GM18519 (cell line): ENCODE results near the gene IRF3.
A peak's percentile ranks its signal among the peaks of the same experiment; 100 is the strongest.
"Not testable (repeated sequence)": the region's sequence is repeated elsewhere in the genome, so short reads cannot be mapped to it uniquely, and the experiment has no call there.

Source experiments
- ATAC-seq: cut with Tn5 transposase; IDR thresholded peaks from one replicate; pipeline ENCODE4 v1.9.1; 2021; ENCODE audit warnings: mild to moderate bottlenecking, moderate library complexity; ENCODE audit not compliant: unreplicated experiment, low FRiP score

Gene IRF3

DNA sequence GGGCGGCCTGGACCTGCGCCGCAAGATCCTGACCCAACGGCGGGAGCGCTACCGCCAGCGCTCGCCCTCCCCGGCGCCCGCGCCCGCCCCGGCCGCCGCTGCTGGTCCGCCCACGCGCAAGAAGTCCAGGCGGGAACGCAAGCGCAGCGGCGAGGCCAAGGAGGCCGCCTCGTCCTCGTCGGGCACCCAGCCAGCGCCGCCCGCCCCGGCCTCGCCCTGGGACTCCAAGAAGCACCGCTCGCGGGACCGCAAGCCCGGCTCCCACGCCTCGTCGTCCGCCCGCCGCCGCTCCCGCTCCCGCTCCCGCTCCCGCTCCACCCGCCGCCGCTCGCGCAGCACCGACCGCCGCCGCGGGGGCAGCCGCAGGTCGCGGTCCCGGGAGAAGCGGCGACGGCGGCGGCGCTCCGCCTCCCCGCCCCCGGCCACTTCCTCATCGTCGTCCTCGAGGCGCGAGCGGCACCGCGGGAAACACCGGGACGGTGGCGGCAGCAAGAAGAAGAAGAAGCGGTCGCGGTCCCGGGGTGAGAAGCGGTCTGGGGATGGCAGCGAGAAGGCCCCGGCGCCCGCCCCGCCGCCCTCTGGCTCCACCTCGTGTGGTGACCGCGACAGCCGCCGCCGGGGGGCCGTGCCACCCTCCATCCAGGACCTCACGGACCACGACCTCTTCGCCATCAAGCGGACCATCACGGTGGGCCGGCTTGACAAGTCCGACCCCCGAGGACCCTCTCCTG is 13.7 kb downstream of the IRF3 start:
- no peak for ATAC-seq

DNA sequence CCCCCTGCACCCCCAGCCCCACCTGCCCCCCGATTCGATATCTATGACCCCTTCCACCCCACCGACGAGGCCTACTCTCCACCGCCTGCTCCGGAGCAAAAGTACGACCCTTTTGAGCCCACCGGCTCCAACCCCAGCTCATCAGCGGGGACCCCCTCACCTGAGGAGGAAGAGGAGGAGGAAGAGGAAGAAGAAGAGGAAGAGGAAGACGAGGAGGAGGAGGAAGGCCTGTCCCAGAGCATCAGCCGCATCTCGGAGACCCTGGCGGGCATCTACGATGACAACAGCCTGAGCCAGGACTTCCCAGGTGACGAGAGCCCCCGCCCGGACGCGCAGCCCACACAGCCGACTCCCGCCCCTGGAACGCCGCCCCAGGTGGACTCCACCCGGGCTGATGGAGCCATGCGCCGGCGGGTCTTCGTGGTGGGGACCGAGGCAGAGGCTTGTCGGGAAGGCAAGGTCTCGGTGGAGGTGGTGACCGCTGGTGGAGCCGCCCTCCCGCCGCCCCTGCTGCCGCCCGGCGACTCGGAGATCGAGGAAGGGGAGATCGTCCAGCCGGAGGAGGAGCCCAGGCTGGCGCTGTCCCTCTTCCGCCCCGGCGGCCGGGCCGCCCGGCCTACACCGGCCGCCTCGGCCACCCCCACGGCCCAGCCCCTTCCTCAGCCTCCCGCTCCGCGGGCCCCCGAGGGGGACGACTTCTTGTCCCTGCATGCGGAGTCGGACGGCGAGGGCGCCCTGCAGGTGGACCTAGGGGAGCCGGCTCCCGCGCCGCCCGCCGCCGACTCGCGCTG is 14.4 kb downstream of the IRF3 start:
- no peak for ATAC-seq

DNA sequence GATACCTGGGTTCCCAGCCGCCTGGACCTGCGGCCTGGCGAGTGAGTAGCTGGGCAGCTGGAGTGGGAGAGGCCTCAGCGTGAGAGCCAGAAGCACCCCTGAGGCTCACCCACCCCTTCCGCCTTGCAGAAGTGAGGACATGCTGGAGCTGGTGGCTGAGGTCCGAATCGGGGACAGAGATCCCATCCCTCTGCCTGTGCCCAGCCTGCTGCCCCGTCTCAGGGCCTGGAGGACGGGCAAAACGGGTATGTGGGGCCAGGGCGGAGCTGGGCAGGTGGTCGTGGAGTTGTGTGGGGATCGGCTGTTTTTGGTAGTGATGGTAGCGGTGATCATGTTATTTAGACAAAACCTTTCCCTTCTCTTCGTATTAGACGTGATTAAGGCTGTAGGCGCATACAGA is 19.1 kb downstream of the IRF3 start:
- no peak for ATAC-seq

DNA sequence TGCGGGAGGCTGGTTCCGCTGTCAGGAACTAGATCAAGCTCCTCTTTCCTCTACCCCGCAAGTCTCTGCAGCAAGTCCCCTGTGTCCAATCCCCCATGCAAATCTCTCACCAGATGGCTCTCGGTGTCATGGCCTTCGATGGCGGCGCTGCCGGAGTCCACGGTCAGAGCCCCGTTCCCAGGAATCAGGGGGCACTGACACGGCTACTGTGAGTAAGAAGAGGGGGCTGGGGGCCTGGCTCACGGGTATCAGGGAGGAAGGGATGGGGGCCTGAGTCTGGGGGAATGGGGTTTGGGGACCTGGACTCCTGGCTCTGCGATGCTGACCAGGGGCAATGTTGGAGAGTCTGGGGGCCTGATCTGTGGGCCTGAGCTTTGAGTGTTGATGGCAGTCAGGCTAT is 19.7 kb downstream of the IRF3 start:
- ATAC-seq, result no peak

DNA sequence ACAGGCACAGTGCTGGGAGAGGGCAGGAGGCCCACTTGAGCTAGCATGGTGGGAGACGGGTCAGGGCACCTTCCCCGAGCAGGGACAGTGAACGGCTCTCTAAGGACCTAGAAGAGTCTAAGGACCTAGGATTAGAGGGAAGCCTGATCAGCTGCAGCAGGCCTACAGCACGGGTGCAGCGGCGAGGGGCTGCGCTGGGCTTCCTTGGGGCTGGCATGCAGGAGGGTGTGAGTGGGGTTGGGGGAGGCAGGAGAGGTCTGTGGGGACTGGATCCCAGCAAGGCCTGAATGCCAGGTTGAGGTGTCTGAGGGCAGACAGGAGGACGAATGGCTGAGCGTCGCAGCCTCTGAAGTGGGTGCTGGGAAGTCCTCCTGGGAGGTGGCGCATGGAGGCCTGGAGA is 20.1 kb downstream of the IRF3 start:
- ATAC-seq, result no peak

DNA sequence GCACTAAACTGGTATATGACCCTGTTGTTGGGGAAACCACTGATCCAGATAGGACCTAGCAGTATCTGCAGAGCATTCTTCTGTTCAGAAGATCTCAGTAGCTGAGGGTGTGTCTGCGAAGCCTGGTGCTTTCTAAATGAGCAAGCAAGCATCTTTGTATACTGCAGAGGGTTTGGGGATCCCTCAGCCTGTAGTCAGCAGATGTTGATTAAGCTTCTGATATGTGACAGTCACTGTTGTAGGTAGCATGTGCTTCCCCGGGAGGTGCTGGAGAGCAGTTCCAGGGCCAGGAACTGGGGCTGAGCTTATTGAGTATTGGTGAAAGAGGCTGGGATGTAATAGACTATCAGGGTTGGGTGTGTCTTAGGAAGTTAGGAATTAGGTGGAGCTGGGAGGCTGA is 22.2 kb downstream of the IRF3 start:
- ATAC-seq, result no peak

DNA sequence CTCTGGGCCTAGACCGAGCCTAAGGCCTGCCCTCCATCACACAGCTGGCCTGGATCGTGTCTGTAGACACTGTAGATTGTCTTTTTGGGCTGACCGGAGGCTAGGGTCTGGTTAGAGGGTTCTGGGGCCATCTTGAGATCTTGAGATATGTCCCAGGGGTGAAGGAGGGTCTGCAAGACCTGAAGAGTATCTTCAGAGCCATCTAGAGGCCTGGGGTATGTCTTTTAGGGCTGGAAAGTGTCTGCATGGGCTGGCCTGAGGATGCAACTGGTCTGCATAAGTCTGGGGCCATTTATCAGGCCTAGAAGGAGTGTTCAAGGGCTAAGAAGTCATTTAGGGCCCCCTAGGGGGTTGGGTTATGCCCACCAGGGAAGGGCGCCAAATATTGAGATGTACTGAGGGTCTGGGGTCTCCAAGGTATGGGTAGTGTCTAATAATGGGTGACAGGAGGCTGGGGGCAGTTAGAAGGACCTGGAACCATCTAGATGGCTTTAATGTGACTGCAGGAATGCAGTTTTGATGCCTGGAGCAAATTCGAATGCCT is 23.1 kb downstream of the IRF3 start:
- ATAC-seq, result no peak

DNA sequence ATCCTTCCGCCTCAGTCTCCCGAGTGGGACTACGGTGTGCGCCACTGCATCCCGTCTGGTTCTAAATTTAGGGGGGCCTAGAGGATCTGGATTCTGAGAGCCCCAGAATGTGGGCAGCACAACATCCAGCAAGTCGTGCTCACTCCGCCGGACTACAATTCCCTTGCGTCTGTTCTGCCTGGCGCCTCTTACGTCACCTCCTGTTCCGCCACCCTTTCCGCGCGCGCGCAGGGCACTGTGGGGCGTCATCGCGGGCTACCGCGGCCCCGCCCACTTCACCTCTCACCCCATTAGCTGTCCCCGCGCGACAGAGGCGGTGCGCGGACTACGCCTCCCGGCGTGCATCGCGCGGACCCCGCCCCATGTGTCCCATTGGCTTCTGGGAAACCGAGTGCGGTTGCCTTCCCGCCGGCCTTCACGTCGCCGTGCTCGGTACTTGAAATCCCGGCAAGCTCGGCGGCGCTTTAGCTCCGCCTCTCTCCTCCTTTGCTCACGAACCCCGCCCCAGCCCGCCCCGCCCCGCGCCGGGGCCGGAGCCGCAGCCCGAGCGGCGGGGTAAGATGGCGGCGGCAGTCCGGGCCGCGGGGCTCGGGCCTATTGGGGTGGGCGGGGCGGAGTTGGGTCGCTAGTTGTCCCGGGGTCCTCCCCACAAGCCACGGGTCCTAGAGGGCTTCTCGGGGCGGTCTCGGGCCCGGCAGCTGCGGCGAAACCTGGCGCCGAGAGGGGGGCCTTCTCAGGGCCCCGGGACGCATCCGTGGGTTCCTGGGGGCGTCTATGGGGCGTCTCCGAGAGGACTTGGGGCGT is 23.8 kb downstream of the IRF3 start, which contains the start of gene SCAF1:
Gene SCAF1 (plus strand): TSS at position 522 of the 804 bp plus-strand sequence. CDS start 2,818 bp downstream, outside the sequence.
- ATAC-seq, result peak; percentile 47

DNA sequence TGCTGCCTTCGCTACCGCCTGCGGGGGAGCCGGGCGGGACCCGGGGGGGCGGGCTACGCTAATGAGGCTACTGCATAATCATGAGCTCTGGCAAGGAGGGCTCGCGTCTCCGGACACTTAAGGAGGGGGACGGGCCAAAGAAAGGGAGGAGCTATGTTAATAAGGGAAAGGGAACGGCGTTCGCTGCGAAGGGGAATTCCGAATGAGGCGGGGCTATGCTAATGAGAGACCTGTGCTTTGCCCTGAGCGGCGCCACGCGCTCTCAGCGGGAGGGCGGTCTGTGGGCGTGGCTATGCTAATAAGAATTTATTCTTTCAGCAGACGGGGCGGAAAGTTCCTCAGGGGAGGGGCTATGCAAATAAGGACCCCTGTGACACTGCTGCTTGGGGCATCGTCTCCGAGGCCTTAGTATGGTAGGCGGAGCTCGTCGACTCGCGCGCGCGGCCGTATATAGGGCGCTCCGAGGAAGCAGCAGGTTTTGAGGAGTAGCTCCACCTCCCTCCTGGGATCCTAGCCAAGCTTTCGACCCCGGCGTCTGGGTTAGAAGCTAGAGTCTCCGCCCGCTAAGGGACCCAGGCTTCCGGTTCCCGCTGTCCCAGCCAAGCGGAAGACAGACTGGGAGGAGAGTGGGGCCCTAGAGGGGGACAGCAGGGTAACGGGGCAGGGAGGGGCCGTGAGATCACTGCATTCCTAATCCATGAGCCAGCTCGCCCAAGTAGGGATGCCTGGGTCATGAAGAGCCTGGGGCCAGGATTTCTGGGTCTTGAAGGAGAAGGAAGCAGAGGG is 25.4 kb downstream of the IRF3 start, which contains the start of gene RRAS:
Gene RRAS (minus strand): TSS at position 31 of the 786 bp plus-strand sequence. CDS start 45 bp downstream, outside the sequence.
- peak; percentile 49 for ATAC-seq

DNA sequence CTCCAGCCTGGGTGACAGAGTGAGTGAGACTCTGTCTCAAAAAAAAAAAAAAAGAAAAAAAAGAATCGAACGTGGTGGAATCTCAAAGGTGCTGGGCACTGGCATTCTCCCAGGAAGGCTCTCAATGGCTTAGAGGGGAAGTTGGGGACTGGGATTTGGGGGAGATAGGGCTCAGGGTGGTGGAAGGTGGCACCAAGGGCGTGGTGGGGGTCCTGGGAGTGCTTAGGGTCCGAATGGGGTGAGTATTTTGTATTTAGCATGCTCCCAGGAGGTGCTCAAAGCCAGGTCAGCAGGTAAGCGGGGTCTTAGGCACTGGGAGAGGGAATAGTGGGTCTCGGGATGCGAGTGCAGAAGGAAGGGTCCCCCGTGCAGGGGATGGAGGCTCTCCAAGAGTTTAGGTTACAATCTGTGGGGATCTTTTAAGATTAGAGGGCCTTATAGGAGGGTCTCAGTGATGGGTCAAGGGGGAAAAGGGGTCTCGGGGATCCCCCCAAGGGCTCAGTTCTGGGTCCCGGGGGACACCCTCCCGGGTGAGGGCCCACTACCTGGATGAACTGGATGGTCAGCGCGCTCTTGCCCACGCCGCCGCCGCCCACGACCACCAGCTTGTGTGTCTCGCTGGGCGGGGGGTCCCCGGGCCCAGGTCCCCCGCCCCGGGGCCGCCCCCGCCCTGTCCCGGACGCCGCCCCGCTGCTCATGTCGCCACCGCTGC is 26.1 kb downstream of the IRF3 start:
- no peak for ATAC-seq

DNA sequence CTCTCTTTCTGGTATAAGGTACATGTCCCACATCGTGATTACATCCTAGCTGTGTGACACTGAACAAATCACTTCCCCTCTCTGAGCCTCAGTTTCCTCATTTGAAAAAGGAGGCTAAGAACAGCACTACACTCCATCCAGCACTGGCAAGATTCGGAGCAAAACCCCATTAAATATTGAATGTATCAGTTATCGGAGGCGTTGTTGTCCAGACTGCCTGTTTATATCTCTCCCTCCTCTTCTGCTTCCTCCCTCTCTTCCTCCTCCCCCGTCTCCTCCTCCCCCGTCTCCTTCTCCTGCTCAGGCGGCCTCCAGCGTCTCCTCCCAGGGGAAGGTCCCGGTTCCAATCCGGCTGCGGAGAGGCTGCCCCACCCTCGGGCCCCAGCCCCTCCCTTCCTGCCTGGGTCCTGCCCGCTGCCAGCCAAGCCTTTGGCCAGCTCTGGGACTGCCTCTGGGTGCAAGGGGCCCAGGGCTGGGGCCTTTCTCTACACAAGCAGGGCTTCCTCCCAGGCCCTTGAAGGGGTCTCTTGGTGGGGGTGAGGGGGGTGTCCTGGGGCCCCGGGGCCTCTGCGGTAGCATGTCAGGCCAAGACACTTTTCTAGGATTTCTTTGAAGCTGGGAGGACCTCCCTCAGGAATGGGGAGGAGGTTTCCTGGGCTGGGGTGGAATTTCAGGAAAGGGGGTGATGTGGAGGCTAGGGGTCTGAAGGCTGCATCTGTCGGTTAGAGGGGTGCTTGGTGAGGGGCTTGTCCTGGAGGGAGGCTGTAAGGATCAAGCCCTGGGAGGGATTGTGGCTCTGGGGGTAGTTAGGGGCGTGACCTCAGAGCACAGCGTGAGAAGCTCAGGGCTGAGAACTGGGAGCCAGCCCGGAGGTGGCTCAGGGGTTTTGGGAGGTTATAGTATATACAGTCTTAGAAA is 27.6 kb downstream of the IRF3 start:
- no peak for ATAC-seq

DNA sequence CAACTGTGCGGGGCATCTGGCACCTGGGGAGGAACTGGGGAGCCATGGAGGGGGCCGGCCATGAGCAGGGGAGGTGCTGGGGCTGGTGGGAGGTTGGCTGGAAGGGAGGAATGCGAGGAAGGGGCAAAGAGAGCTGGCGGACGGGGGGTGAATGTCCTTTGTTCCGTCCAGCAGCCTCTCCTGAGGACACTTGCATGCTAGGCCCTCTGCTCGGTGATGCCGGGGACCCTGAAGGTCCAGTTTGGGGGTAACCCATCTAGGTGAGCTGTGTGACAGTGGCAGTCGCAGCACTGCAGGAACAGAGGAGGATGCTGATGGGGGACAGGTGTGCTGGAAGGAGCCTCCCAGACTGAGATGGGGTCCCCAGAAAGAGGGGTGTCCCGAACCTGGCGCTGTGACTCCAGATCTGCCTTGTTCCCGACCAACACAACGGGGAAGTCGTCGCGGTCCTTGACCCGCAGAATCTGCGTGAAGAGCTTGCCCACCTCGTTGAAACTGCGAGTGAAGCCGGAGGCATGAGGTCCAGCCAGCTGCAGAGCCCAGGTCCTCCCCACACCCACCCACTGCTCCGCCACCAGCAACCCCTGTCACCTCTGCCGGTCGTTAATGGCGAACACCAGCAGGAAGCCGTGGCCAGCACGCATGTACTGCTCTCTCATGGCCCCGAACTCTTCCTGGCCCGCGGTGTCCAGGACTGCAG is 29.3 kb downstream of the IRF3 start:
- ATAC-seq, result no peak

DNA sequence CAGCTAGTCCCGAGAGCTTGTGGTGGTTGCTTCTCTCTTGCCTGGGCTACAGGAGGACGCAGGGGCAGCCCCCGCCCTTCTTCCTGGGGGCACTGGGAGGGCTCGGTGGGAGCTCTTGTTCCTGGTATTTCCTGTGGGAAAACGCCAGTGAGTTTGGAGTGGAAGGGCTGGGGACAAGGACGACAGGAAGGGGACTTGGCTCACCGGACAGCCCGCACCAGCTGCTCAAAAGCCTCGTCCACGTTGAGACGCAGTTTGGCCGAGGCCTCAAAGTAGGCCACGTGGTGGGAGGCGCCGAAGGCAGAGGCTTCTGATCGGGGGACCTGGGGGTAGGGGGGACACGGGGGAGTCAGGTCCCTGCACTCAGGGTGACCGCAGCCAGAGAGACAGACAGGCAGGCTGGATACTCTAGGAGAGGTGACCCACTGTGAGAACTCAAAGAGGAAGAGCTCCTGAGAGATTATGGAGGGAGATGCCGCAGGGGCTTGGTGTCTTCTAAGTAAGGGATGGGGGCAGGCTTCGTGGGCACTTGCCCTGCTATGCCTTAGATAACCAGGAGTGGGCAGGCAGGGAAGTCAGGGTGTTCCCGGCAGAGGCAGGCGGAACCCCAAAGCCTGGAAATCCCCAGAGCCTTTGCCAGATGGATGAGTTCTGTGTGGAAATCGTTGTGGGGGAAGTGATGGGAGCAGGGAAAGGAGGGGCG is 30.0 kb downstream of the IRF3 start:
- ATAC-seq, result no peak

DNA sequence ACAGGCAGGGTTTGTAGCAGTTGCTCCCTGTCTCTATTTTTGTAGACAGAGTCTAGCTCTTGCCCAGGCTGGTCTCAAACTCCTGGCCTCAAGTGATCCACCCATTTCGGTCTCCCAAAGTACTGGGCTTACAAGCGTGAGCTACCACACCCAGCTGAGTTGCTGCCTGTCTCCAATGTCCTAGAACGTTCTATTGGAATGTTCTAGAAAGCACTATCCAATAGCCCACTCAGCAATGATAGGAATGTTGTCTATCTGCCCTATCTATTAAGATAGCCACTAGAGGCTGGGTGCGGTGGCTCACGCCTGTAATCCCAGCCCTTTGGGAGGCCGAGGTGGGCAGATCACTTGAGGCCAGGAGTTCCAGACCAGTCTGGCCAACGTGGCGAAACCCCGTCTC is 32.4 kb downstream of the IRF3 start:
- ATAC-seq, result not testable (repeated sequence)

DNA sequence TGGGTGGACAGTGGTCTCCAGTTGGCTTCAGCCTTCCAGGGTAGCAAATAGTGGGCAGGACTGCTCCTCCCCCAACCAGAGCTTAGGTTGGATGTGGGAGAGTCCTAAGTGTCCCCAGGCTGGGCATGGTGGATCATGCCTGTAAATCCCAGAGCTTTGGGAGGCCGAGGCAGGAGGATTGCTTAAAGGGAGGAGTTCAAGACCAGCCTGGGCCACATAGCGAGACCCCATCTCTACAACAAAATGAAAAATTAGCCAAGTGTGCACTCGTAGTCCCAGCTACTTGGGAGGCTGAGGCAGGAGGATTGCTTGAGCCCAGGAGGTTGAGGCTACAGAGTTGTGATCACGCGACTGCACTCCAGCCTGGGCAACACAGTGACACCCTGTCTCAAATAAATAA is 33.1 kb downstream of the IRF3 start:
- no peak for ATAC-seq

DNA sequence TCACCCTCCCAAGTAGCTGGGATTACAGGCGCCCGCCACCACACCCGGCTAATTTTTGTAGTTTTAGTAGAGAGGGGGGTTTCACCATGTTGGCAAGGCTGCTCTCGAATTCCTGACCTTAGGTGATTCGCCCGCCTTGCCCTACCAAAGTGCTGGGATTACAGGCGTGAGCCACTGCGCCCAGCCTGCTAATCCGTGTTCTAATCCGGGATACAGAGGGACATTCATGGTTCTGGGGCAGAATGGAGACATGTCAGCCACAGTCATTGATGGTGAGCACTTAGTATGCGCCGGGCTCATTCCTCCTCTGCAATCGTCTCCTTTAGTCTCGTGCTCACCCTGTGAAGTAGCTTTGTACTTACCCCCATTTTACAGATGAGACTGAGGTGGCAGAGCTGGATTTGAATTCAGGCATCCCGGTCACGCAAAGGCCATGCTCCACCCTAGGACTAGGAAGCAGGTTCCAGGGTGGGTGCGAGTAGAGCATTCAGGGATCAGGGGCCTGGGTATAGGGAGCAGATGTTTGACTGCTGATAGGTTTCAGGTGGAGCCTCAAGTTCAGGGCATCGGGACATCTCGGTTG is 34.0 kb downstream of the IRF3 start:
- ATAC-seq, result no peak
